SU-DHL-6 (cell line): ENCODE data around the gene MTHFSD.

Experiments used
- CTCF ChIP-seq: fragments of 200-600 bp; sonication (generic); IDR thresholded peaks from one replicate; pipeline ENCODE4 v1.5.1; 2017; ENCODE audit warnings: antibody characterized with exemption, mild to moderate bottlenecking, low read length, moderate library complexity; ENCODE audit not compliant: insufficient read depth, poor library complexity, severe bottlenecking
- EZH2phosphoT487 ChIP-seq: fragments of 200-600 bp; sonication (generic), shearing (Covaris generic); conservative IDR thresholded peaks from 2 replicates; pipeline ENCODE4 v1.6.1; 2018; ENCODE audit warnings: mild to moderate bottlenecking, antibody characterized with exemption, low read length, moderate library complexity, mixed read lengths

DNA sequence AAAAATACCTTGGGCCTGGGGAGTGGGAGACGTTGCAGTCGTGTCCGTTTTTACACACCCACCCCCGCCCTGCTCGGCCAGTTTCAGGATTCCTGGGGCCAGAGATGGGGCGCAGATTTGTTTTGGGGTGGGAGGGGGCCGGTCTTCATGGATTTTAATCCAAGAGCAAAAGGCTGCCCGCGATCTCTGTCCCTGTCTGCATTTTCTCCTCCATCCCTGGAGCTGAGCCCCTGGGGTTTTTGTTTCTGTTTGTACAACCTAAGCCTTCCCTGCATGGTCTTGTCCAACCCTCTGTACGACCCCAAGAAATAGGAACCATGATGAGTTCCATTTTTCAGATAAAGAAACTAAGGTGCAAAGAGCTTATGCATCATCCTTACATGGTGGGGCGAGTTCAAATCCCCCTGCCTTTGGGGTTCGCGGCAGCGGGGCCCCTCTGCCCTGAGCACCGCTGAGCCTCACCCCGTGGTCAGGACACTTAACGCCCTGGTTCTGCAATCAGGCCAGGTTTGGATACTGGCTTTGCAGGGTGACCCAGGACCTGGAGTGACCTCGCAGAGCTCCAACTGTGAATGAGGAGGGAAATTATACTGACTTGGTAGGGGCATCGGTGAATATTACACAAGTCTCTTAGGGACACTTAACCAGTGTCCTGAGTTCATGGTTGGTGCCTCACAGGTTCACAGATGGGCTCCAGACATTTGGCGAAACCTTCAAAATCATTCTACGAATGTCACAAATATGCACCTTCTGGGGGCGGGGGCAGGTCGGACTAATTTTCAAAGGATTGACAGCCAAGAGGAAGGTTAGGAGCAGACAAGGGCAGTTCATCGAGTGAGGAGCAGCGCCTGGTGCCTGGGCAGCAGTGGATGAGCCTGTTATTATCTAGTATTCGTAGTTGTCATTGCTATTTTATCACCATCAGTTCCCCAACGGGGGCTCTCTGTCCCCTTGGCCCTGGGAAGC lies 48.9 kb downstream of the MTHFSD start:
- TF ChIP-seq CTCF (no peak), EZH2phosphoT487 (no peak)
